Natural killer cell (primary cell): Measurements from ENCODE around the gene CDH16. TPM values are rescaled to one million over a fixed set of nuclear protein-coding genes. Genes with fewer than 3 reads are reported as not detected.

ENCODE experiments used
- ATAC-seq, 3 donors: fragments of 150-1000 bp in 2 of 3; fragments of 200-7000 bp in 1 of 3; cut with Tn5 transposase; 1 replicate in 1 of 3; 2 replicates in 2 of 3; pipeline ENCODE4 v1.10.0; 2021; ENCODE audit warnings: mild to moderate bottlenecking in 2 of 3, moderate library complexity in 2 of 3
- DNase-seq, 2 donors: peaks; one replicate each; pipeline versions ENCODE4 v3.0.0 to v3.0.0-alpha.2; 2013 to 2021; ENCODE audit warnings: mixed read lengths in 1 of 2
- H3K27ac ChIP-seq: one replicate; pipeline ENCODE4 v1.5.1; 2013; ENCODE audit warnings: mild to moderate bottlenecking, low read length
- H3K27me3 ChIP-seq: one replicate; pipeline ENCODE4 v1.6.1; 2013; ENCODE audit warnings: low read length; ENCODE audit not compliant: control insufficient read depth, insufficient read depth
- H3K36me3 ChIP-seq: one replicate; pipeline ENCODE4 v1.6.1; 2013; ENCODE audit warnings: low read length; ENCODE audit not compliant: control insufficient read depth, insufficient read depth
- H3K4me1 ChIP-seq: one replicate; pipeline ENCODE4 v1.6.1; 2013; ENCODE audit warnings: low read length; ENCODE audit not compliant: control insufficient read depth, insufficient read depth
- H3K4me3 ChIP-seq: one replicate; pipeline ENCODE4 v1.5.1; 2013; ENCODE audit warnings: low read length
- H3K9me3 ChIP-seq: one replicate; pipeline ENCODE4 v1.6.1; 2013; ENCODE audit warnings: low read length; ENCODE audit not compliant: control insufficient read depth, insufficient read depth
- H3K27ac Mint-ChIP-seq, 2 donors: one replicate each; pipeline ENCODE4 v1.8.0; 2022; ENCODE audit warnings: mild to moderate bottlenecking in 2 of 2, mixed read lengths in 2 of 2, moderate library complexity in 1 of 2
- H3K27me3 Mint-ChIP-seq, 2 donors: one replicate each; pipeline ENCODE4 v1.8.0; 2022; ENCODE audit warnings: low read depth in 2 of 2, mixed read lengths in 2 of 2
- H3K36me3 Mint-ChIP-seq: one replicate; pipeline ENCODE4 v1.8.0; 2022; ENCODE audit warnings: mixed read lengths
- H3K4me1 Mint-ChIP-seq, 2 donors: one replicate each; pipeline ENCODE4 v1.8.0; 2022; ENCODE audit warnings: mixed read lengths in 2 of 2
- H3K4me3 Mint-ChIP-seq: one replicate; pipeline ENCODE4 v1.8.0; 2022; ENCODE audit warnings: mild to moderate bottlenecking, moderate library complexity, mixed read lengths
- H3K9me3 Mint-ChIP-seq, 2 donors: one replicate each; pipeline ENCODE4 v1.8.0; 2022; ENCODE audit warnings: mixed read lengths in 2 of 2
- WGBS: methylation state at CpG from one replicate; pipeline ENCODE4 v1.1.7; 2013; ENCODE audit warnings: missing lambda C conversion rate; ENCODE audit not compliant: insufficient coverage; 5-methylcytosine and 5-hydroxymethylcytosine counted together
- intact Hi-C: fragments of 100-400 bp; cut with micrococcal nuclease; formaldehyde crosslinking; loops from one replicate; pipeline ENCODE4 v1.14.2; 2022
- total RNA-seq, 4 donors: library from RNA; stranded (reverse); fragments of 120-200 nt in 1 of 4; gene quantifications; one replicate each; pipeline versions ENCODE4 v1.2.3 to v1.2.4, GENCODE V29; 2013 to 2022
- TF ChIP-seq, protein P1 (sequence below): fragments of 200-600 bp; IDR thresholded peaks from one replicate; pipeline ENCODE4 v1.8.0; 2022; ENCODE audit warnings: antibody characterized with exemption

The CDH16 gene
- total RNA-seq, 3 donors from 2014 or later (not counting 1 experiment from before 2014, with no cell fraction given) = not detected

- Mint-ChIP-seq H3K27me3 (peaks cover 25 to 33% of the 10 kb centered on the region in 2 donors), H3K4me3 (peak overlapping the region; percentile 89), H3K9me3 (no peaks in the 10 kb centered on the region), H3K36me3 (peaks cover 7% of the 10 kb centered on the region), H3K4me1 (peaks cover 23 to 24% of the 10 kb centered on the region in 2 donors), H3K27ac (peak overlapping the region in 1 of 2 donors; percentile 71)
- TF ChIP-seq, protein P1, sequence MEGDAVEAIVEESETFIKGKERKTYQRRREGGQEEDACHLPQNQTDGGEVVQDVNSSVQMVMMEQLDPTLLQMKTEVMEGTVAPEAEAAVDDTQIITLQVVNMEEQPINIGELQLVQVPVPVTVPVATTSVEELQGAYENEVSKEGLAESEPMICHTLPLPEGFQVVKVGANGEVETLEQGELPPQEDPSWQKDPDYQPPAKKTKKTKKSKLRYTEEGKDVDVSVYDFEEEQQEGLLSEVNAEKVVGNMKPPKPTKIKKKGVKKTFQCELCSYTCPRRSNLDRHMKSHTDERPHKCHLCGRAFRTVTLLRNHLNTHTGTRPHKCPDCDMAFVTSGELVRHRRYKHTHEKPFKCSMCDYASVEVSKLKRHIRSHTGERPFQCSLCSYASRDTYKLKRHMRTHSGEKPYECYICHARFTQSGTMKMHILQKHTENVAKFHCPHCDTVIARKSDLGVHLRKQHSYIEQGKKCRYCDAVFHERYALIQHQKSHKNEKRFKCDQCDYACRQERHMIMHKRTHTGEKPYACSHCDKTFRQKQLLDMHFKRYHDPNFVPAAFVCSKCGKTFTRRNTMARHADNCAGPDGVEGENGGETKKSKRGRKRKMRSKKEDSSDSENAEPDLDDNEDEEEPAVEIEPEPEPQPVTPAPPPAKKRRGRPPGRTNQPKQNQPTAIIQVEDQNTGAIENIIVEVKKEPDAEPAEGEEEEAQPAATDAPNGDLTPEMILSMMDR = no peak
- Histone ChIP-seq H3K27ac (no peak overlapping the region), H3K36me3 (peaks cover 2% of the 10 kb centered on the region), H3K27me3 (peaks cover 33% of the 10 kb centered on the region), H3K9me3 (no peaks in the 10 kb centered on the region), H3K4me1 (peaks cover 20% of the 10 kb centered on the region), H3K4me3 (peak overlapping the region; percentile 35)
- ATAC-seq (peak in 2 of 3 donors; percentile 12 to 32), DNase-seq (peak in 1 of 2 donors; percentile 36)
- 2% methylated on average over 44 of the region's 44 CpGs for WGBS
- intact Hi-C loops = no loop called here
These were observed 29.6 kb upstream of the CDH16 start for GRCh38 chr16:66948134-66948836.

DNA sequence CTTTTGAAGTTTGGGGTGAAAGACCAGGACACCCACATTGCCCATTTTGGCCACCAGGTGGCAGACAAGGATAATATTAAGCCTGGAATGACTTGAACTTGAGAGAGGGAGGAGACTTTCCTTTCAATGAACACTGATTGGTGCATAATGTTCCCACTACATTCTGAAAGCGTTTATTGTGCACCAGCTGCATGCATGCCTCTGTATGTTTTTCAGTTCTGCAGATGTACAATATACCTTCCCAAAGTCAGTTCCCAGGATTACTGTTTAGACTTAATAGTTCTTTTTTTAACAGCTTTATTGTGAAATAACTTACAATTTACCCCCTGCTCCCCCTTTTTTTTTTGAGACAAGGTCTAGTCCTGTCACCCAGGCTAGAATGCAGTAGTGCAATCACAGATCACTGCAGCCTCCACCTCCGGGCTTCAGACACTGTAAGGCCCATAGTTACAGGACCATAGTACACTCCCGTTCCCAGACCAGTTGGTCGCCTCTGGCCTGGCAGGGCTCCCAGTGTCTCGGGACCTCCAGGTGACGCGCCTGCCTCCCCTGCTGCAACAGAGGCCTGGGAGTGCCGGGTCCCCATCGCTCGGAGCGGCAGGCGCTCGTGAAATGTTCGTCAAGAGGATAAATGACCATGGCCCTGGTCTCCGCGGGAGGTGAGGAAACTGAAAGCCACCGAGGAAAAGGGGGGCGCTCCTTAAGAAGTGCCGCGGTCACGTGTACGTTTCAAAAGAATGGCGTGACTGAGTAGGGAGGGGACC is 28.8 kb upstream of the CDH16 start:
- Mint-ChIP-seq H3K4me3 (peak overlapping the region; percentile 89), H3K36me3 (peaks cover 7% of the 10 kb centered on the region), H3K27me3 (peaks cover 25 to 29% of the 10 kb centered on the region in 2 donors), H3K9me3 (no peaks in the 10 kb centered on the region), H3K27ac (peak overlapping the region in 1 of 2 donors; percentile 6), H3K4me1 (peaks cover 23 to 24% of the 10 kb centered on the region in 2 donors)
- Histone ChIP-seq H3K4me1 (peaks cover 20% of the 10 kb centered on the region), H3K36me3 (peaks cover 6% of the 10 kb centered on the region), H3K4me3 (peak overlapping the region; percentile 35), H3K9me3 (no peaks in the 10 kb centered on the region), H3K27me3 (peaks cover 33% of the 10 kb centered on the region), H3K27ac (no peak overlapping the region)
- DNase-seq (peak; percentile 73 to 92), ATAC-seq (peak; percentile 88 to 94 (median 94))
- TF ChIP-seq, protein P1 = peak; percentile 82
- under 1% methylated on average over 16 of the region's 23 CpGs for WGBS
- intact Hi-C loops = no loop called here

DNA sequence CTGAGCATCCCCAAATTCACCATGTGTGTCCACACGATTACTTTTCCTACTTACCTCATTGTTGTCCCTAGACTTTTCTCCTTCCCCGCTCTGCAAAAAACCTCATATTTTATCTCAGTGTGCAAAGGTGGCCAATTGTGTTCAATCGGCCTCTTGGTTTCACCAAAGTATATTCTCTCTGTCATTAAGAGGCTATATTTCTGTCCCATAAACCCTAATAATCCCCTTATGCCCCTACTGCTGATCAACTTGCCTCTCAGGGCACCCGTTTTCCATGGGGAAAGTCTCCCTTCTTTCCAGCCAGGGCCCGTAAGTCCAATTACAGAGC is 28.3 kb upstream of the CDH16 start:
- Histone ChIP-seq H3K4me3 (no peak overlapping the region), H3K27me3 (peaks cover 32% of the 10 kb centered on the region), H3K36me3 (peaks cover 11% of the 10 kb centered on the region), H3K4me1 (peaks cover 20% of the 10 kb centered on the region), H3K27ac (no peak overlapping the region), H3K9me3 (no peaks in the 10 kb centered on the region)
- TF ChIP-seq, protein P1 = no peak
- intact Hi-C loops = no loop called here
- Mint-ChIP-seq H3K36me3 (peaks cover 7% of the 10 kb centered on the region), H3K9me3 (no peaks in the 10 kb centered on the region), H3K27me3 (peaks cover 23 to 29% of the 10 kb centered on the region in 2 donors), H3K4me3 (peak overlapping the region; percentile 89), H3K4me1 (peaks cover 23 to 24% of the 10 kb centered on the region in 2 donors), H3K27ac (peak overlapping the region in 1 of 2 donors; percentile 6)
- no peak for DNase-seq
- 38% methylated on average over 5 of the region's 5 CpGs for WGBS
- ATAC-seq = no peak
